ENCODE measurements around the gene COX6A1. TPM values are rescaled to one million over a fixed set of nuclear protein-coding genes. Genes with fewer than 3 reads are reported as not detected.

Gene COX6A1
- total RNA-seq = 116 TPM
- long read RNA-seq, transcript COX6A1-201 (3 exons, 572 nt) = major isoform, 51 of 56 reads
- long read RNA-seq, partial matches to known transcripts = 1 of 56 reads
- long read RNA-seq, other reads (novel, unspliced or antisense) = 0 of 56 reads

DNA sequence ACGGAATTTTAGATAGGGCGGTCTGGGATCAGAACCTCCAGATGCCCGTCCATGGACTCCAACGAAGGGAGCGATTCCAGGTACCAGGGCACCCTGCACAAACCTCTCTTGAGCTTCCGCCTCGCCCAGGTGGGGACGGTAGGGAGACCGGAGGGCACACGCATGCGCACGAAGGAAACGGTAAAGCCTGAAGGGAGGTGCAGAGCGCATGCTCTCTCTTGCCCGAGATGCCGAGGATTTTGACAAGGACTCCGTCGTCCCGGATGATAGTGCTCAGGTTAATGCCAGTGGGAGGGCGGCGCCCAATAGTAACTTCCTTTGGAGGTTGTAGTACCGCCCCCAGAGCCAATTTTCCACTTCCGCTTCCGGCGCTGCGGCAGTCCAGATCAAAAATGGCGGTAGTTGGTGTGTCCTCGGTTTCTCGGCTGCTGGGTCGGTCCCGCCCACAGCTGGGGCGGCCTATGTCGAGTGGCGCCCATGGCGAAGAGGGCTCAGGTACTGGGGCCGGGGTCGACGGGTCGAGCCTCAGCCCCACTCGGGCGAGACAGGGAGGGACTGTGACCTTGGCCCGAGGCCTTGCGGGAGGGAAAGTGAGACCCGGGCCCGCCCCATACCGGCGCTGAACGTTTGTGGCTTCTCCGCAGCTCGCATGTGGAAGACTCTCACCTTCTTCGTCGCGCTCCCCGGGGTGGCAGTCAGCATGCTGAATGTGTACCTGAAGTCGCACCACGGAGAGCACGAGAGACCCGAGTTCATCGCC, at the start of gene COX6A1:
Gene COX6A1, plus strand, starts transcription at position 379 of the 760 bp plus-strand sequence. Its CDS starts 14 bp downstream, at position 393.
- intact Hi-C loops (cut with micrococcal nuclease) = no loop called here
- DNase-seq = peak; percentile 95
- peak; percentile 99 for ATAC-seq

DNA sequence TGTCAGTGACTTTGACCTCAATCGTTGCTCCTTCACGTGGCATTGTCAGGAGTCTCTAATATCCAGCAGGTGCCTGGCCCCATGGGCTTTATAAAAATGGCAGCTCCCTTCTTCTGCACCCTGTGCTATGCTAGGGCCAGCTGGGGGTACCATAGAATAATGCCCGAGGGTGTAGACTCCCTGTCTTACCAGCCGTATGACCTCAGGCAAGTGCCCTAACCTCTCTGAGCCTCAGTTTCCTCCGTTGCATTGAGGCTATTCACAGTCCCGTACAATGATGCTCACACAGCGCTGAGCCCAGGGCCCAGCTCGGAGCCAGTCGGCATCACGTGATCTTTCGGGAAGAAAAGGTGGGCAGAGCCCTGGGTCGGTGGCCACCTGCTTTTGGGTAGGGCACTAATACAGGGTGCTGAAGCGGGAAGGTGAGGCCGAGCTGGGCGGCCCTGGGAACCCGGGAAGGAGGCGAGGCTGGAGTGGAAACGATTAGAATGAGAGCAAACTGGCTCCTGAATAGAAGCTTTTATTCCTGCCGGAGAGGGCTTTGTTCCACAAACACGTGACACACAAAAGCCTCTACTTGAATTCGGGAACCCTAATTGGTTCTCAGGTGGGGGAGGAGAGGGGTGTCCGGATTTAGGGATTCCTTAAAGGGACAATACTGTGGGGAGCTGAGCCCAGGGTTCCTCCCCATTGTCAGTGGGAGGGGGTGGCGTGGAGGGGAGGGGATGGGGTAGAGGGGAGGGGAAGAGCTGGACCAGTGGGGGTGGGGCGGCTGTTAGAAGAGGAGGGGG, 49.0 kb upstream of the COX6A1 start:
- intact Hi-C loops (cut with micrococcal nuclease) = no loop called here
- DNase-seq (no peak), ATAC-seq (no peak)

GRCh38 chr12:120390540-120391120, 47.3 kb upstream of the COX6A1 start:
- ATAC-seq = no peak
- no peak for DNase-seq
- intact Hi-C loops (cut with micrococcal nuclease) = no loop called here

GRCh38 chr12:120394483-120395367, 43.2 kb upstream of the COX6A1 start:
- ATAC-seq (no peak), DNase-seq (no peak)
- intact Hi-C loops (cut with micrococcal nuclease) = no loop called here

- intact Hi-C loops (cut with micrococcal nuclease) = no loop called here
- DNase-seq (no peak), ATAC-seq (no peak)
Observed at GRCh38 chr12:120397824-120398540, 39.9 kb upstream of the COX6A1 start.

- intact Hi-C loops (cut with micrococcal nuclease) = no loop called here
- no peak for ATAC-seq
- no peak for DNase-seq
Observed at GRCh38 chr12:120399531-120399930, 38.4 kb upstream of the COX6A1 start.

DNA sequence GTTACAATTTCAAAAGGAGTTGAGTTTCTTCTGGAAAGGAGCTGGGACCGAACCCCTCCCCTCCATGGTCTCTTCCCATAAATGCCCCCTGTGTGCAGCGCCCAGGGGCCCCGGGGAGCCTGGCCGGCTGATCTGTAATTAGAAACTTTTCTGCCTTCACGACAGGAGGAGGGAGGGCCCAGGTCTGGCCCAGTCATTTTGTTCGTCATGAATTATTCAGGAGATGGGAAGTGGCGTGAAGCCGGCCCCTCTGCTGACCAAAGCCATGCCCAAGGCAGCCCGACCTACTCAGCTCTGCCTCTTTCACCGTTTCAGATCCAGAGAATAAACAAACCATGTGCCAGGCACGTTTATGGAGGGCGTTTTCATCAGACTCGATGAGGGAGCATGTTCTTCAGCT, 35.7 kb upstream of the COX6A1 start:
- ATAC-seq (no peak), DNase-seq (no peak)
- intact Hi-C loops (cut with micrococcal nuclease) = no loop called here

DNA sequence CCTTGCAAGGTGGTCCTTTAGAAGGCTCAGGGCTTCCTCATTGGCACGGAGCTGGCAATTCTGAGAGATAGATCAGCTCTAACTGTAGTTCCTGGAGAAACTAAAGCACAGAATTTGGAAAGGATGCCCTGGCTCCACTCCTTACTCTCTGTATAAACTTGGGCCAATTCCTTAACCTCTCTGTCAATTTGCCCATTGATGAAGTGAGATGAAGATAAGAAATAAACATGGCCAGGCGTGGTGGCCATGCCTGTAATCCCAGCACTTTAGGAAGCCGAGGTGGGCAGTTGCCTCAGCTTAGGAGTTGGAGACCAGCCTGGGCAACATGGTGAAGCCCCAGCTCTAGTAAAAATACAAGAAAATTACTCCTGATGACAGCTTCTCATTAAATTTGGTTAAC, 34.0 kb upstream of the COX6A1 start:
- DNase-seq (no peak), ATAC-seq (no peak)
- intact Hi-C loops (cut with micrococcal nuclease) = no loop called here

DNA sequence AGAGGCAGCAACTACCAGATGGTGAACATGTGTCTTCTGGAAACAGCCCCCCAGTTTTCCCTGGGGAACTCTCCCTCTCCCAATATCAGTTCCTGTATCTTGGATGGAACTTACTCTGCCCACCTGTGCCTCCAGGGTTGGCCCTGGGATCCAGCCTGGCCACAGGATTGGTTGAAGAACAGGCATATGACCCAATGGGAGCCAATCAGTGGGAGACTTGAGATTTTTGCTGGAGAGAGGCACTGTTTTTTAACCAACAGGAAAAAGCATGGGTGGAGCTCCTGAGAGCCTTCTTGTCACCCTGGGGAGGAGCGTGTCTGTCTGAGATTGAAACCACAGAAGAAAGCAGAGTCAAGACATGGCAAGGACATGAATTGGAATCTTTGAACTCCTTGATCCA, 33.6 kb upstream of the COX6A1 start:
- ATAC-seq = no peak
- DNase-seq = no peak
- intact Hi-C loops (cut with micrococcal nuclease) = no loop called here

GRCh38 chr12:120406069-120406468, 31.8 kb upstream of the COX6A1 start:
- ATAC-seq = no peak
- no peak for DNase-seq
- intact Hi-C loops (cut with micrococcal nuclease) = no loop called here

- DNase-seq (no peak), ATAC-seq (no peak)
- intact Hi-C loops (cut with micrococcal nuclease) = no loop called here
Observed at GRCh38 chr12:120406553-120406952, 31.4 kb upstream of the COX6A1 start.

GRCh38 chr12:120408771-120409170, 29.1 kb upstream of the COX6A1 start:
- no peak for DNase-seq
- intact Hi-C loops (cut with micrococcal nuclease) = no loop called here
- ATAC-seq = no peak

DNA sequence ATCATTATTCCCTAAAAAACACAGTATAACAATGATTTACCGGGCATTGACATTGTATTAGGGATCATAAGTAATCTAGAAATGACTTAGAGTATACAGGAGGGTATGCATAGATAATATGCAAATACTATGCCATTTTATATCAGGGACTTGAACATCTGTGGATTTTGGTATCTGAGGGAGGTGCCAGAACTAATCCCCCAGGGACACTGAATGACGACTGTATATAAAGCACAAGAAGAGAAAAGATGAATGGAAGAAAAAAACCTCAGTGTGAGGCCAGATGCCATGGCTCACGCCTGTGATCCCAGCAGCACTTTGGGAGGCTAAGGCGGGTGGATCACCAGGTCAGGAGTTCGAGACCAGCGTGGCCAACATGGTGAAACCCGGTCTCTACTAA, 25.5 kb upstream of the COX6A1 start:
- ATAC-seq = no peak
- intact Hi-C loops (cut with micrococcal nuclease) = loop anchor here (5.0 kb wide), 1 partner anchor 55 kb away; no protein-coding TSS in a partner anchor
- DNase-seq = no peak

DNA sequence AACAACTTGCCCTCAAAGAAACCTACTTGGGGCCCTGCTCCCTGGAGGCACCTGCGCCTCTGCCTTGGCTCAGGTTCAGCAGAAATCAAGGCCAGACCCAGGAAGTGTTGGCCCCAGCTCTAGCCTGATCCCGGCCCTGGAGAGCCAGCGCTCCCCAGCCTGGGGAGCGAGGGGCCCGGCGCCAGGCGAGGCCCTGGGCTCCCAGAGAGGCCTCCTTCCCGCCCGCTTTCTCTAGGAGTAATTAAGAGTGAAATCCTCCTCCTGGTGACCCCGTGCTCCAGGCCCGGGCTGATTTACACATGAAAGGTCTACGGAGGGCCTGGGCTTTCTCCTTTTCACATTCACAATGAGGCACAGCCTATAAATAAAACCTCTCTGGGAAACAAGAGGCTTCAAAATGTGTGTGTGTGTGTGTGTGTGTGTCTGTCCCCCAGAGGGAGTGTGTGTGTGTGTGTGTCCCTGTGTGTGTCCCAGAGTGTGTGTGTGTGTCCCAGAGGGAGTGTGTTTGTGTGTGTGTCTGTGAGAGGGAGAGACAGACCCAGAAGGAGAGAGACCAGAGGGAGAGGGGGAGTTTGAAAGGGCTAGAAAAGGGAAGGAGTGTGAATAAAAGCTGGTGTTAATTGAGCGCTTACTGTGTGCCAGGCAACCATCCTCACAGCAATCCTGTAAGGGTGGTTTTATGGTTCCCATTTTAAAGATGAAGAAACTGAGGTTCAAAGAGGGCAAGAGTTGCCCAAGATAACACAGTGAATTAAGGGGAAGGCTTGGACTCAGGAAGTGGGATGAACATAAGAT, 23.8 kb upstream of the COX6A1 start:
- DNase-seq (peak; percentile 46), ATAC-seq (peak; percentile 89)
- intact Hi-C loops (cut with micrococcal nuclease) = loop anchor here (5.0 kb wide), 1 partner anchor 57 kb away; no protein-coding TSS in a partner anchor

GRCh38 chr12:120416490-120417216, 21.3 kb upstream of the COX6A1 start:
- intact Hi-C loops (cut with micrococcal nuclease) = no loop called here
- no peak for ATAC-seq

DNA sequence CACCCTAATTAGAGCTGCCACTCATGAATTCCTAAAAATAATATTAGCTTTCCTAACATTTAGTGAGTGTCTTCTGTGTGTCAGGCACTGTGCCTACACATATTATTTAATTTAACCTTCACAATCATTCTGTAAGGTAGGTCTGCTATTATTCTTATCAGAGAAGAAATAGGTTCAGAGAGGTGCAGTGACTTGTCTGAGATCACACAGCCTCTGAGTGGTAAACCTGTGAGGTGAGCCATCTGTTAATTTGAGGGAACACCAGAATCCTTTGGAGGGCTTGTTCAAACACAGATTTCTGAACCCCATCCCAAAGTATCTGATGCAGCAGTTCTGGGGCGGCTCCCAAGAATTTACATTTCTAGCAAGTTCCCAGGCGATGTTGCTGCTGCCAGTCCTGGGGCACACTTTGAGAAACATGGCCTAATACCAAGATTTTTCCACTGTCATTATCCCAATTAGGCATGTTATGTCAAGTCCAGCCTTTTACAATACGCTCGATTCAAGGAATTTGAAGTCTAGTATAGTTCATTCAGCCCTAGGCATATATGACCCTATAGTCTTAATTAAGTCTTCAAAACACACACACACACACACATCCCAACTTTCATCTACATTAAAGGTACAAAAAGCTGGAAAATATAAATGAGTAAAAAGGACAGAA, 19.9 kb upstream of the COX6A1 start:
- intact Hi-C loops (cut with micrococcal nuclease) = no loop called here
- DNase-seq (no peak), ATAC-seq (no peak)

More at GRCh38 chr12:120416490-120417216, 21.3 kb upstream of the COX6A1 start:
- DNase-seq = no peak

All from left ventricle myocardium superior (tissue), 1 donor.